ENCODE results near the gene SCYL2. TPM values are rescaled to one million over a fixed set of nuclear protein-coding genes. Genes with fewer than 3 reads are reported as not detected.

SCYL2 gene
- total RNA-seq, 4 donors from 2014 or later, result 25.4 to 52.4 (median 43.4) TPM

DNA sequence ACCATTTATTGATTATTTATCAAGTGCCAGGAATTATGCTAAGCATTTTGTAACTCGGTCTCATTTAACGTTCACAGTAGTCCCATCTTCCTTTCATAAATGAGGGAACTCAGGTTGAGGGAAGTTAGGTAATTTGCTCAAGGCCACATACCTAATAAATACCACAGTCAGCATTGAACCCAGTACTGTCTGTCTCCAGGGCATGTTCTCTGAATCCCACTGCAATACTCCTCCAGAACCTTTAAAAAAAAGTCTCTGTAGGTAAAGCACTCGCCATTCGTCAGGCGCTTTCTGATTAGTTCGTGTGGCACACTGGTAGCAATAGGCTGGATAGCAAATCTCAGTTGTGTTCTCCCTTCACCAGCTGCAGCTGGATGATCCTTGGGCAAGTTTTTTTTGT lies 104.2 kb downstream of the SCYL2 start:
- H3K4me3 ChIP-seq, result no peak overlapping the region
- 69% methylated on average over 6 of the region's 6 CpGs for WGBS
- H3K36me3 ChIP-seq, result no peaks in the 10 kb centered on the region
- no peak for TF ChIP-seq POLR2AphosphoS5 (IDR thresholded peaks at IDR 0.05)
- no peak for TF ChIP-seq EP300 (IDR thresholded peaks at IDR 0.05)
- no peak for TF ChIP-seq POLR2A (IDR thresholded peaks at IDR 0.05)
- no peak for DNase-seq (ENCODE audit: low spot score in 2 of 2)
- no peaks in the 10 kb centered on the region for H3K9me3 ChIP-seq
- no peaks in the 10 kb centered on the region for H3K4me1 ChIP-seq
- H3K27me3 ChIP-seq, result no peaks in the 10 kb centered on the region
- no peak overlapping the region for H3K27ac ChIP-seq

DNA sequence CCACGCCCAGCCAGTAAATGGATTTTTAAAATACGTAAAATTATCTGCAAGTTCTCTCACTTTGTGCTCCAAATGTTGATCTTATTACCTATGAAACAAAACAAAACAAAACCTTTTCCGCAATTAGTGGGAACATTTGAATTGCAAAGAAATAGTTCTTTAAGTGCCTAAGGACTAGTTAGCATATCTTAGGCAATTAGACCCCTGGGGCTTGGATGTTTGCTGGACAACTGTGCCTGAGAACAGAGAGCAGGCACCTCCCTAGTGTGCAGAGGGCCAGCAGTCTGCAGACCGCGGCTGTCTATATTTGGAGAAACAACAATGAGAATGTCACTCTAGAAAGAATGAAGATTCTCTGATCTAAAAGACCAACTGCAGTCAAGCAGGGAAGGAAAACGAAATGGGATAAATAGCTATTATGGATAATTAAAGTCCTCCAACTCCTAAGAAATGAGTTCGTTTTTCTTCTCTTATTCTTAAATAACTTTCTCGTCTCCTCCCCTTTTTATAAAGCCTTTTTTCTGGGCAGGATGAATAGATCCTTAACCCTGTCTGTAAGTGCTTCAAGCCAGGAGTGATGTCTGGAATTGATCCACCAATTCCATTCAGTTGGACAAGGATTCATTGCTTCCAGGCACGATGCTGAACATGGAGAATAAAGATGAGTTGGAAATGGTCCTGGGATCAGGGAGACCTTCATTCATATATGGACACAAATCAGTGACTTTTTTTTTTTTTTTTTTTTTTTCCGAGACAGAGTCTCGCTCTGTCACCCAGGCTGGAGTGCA lies 106.1 kb downstream of the SCYL2 start:
- H3K27me3 ChIP-seq, result no peaks in the 10 kb centered on the region
- no peaks in the 10 kb centered on the region for H3K36me3 ChIP-seq
- TF ChIP-seq POLR2A (IDR thresholded peaks at IDR 0.05), result no peak
- no peak for TF ChIP-seq EP300 (IDR thresholded peaks at IDR 0.05)
- no peak for TF ChIP-seq POLR2AphosphoS5 (IDR thresholded peaks at IDR 0.05)
- TF ChIP-seq CTCF (IDR thresholded peaks at IDR 0.05), result no peak
- no peak overlapping the region for H3K27ac ChIP-seq
- no peak overlapping the region for H3K4me3 ChIP-seq
- H3K9me3 ChIP-seq, result no peaks in the 10 kb centered on the region
- no peaks in the 10 kb centered on the region for H3K4me1 ChIP-seq
- 42% methylated on average over 11 of the region's 11 CpGs for WGBS
- no peak for DNase-seq (ENCODE audit: low spot score in 2 of 2)

DNA sequence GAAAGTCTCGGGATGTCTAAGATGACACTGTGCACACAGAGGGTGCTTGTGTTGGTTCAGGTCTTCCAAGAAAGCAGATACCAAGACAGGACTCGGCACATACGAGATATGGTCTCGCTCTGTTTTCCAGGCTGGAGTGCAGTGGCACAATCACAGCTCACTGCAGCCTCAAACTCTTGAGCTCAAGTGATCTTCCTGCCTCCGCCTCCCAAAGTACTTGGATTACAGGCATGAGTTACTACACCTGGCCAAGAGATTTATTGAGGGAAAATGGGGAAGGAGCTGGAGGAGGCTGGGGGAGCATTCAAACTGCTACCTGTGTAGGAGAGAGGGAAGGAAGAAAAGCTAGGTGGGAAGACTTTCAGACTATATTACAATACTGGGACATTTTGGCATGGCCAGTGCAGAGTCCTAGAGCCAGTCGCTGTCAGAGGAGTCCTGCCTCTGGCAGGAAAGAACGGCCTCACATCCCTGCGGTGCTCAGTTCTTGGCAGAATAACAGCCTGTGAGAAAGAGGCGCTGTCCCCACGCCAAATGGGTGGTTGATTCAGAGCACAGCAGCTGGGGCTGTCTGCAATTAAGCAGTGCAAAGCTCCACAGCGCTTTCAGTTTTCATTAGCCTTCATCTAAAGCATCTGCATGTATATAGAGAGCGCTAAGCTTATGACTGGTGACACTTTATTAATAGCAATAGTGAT lies 108.2 kb downstream of the SCYL2 start:
- Histone ChIP-seq H3K27ac (no peak overlapping the region), H3K4me1 (no peaks in the 10 kb centered on the region), H3K36me3 (no peaks in the 10 kb centered on the region), H3K4me3 (no peak overlapping the region), H3K9me3 (no peaks in the 10 kb centered on the region), H3K27me3 (no peaks in the 10 kb centered on the region)
- TF ChIP-seq POLR2A (IDR thresholded peaks at IDR 0.05), result no peak
- no peak for TF ChIP-seq CTCF (IDR thresholded peaks at IDR 0.05)
- no peak for DNase-seq (ENCODE audit: low spot score in 2 of 2)
- WGBS, result 44% methylated on average over 12 of the region's 12 CpGs

DNA sequence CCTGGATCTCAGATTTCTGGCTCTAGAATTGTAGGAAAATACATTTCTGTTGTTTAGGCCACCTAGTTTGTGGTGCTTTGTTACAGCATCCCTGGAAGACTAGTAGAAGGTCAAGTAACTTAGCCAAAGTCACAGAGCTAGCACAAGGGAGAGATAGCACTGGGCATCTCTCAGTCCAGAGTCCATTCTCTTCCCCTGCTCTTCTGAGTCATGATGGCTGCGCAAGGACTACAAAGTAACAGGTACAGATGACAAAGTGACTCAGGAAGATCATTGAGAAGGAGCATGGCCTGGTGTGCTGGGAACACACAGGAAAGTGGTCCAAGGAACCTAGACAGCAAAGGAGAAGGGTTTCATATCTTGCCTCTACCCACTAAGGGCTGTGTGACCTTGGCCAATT lies 109.2 kb downstream of the SCYL2 start:
- TF ChIP-seq POLR2A (IDR thresholded peaks at IDR 0.05) (no peak), EP300 (IDR thresholded peaks at IDR 0.05) (no peak), CTCF (IDR thresholded peaks at IDR 0.05) (no peak), POLR2AphosphoS5 (IDR thresholded peaks at IDR 0.05) (no peak)
- Histone ChIP-seq H3K36me3 (no peaks in the 10 kb centered on the region), H3K27me3 (no peaks in the 10 kb centered on the region), H3K9me3 (no peaks in the 10 kb centered on the region), H3K4me3 (no peak overlapping the region), H3K4me1 (no peaks in the 10 kb centered on the region), H3K27ac (no peak overlapping the region)
- DNase-seq (ENCODE audit: low spot score in 2 of 2), result no peak
- WGBS, result 100% methylated on average over 1 of the region's 1 CpG

GRCh38 chr12:100381379-100381778 lies 114.4 kb downstream of the SCYL2 start:
- Histone ChIP-seq H3K27ac (no peak overlapping the region), H3K4me3 (no peak overlapping the region), H3K27me3 (no peaks in the 10 kb centered on the region), H3K36me3 (no peaks in the 10 kb centered on the region), H3K4me1 (no peaks in the 10 kb centered on the region), H3K9me3 (no peaks in the 10 kb centered on the region)
- 73% methylated on average over 2 of the region's 2 CpGs for WGBS
- TF ChIP-seq EP300 (IDR thresholded peaks at IDR 0.05), result no peak
- TF ChIP-seq POLR2A (IDR thresholded peaks at IDR 0.05), result no peak
- no peak for TF ChIP-seq CTCF (IDR thresholded peaks at IDR 0.05)
- TF ChIP-seq POLR2AphosphoS5 (IDR thresholded peaks at IDR 0.05), result no peak
- DNase-seq (ENCODE audit: low spot score in 2 of 2), result no peak
